GM12875 (cell line): ENCODE results near the gene SERF1B.
"Not testable (repeated sequence)": the region's sequence is repeated elsewhere in the genome, so short reads cannot be mapped to it uniquely, and the experiment has no call there.

Experiments used
- H3K4me3 ChIP-seq: one replicate; pipeline ENCODE4 v1.5.1; 2011; ENCODE audit warnings: low read depth, low read length, control low read depth

The SERF1B gene

DNA sequence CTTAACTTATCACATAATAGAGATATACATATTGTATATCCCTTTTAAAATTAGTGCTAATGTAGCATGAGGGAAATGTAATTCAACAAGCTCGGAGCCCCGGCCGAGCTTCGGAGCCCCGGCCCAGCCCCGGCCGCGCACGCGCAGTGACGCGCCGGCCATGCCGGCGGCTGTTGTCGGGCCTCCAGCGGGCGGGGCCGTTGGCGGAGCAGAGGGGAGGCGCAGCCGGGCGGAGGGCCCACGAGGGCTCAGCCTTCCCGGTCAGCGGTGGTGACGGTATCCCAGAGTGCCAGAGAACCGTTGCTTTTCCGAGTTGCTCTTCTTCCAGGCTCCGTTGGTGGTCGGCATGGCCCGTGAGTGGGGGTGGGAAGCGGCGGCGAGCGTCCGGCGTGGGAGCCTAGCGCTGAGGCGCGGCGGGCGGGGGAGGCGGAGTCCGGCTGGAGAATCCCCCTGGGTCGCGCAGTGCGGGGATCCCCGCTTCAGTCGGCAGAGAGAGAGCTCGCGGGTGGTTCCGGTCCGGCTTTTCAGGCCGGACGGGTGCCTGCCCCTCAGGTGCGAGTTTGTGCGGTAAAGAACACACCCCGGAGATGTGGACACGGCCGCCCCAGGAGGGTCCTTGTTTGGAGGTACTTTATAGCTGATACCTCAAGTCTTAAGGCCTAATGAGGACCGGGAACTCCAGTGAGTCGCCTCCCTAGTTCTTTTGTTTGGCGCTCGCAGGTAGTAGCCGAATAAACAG, at the start of gene SERF1B:
Gene SERF1B (plus strand): TSS at position 146 of the 739 bp plus-strand sequence. CDS start 201 bp downstream, at position 347.
- not testable (repeated sequence) for H3K4me3 ChIP-seq

DNA sequence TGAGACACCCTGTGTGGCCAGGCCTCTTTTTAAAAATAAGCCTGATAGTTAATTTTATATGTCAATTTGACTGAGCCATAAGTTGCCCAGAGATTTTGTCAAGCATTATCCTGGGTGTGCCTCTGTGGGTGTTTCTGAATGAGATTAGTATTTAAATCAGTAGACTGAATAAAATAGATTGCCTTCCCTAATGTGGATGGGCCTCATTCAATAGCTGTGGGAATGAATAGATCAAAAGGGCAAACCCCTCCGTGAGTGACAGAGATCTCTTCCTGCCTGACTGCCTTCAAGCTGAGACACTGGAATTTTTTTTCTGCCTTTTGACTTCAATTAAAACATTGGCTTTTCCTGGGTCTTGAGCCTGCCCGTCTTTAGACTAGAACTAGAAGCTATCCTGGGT, 33.3 kb upstream of the SERF1B start:
- H3K4me3 ChIP-seq: not testable (repeated sequence)

DNA sequence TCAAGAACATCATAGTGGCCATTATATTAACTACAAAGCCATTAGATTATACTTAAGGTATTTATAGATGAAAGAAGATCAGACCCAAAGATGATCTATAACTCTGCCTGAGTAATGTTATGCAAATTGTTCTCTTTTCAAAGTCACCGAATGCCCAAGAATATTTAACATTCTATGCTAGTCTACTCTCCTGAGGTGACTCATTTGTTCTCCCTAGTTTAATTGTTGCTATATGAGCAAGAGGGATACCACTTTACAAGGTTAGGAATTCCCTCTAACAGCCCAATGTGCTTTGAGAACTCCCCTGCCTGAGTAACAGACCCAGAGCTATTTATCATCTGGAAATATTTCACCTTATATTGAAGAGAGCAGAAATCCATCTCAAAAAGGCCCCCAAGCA, 29.5 kb upstream of the SERF1B start:
- H3K4me3 ChIP-seq: not testable (repeated sequence)

DNA sequence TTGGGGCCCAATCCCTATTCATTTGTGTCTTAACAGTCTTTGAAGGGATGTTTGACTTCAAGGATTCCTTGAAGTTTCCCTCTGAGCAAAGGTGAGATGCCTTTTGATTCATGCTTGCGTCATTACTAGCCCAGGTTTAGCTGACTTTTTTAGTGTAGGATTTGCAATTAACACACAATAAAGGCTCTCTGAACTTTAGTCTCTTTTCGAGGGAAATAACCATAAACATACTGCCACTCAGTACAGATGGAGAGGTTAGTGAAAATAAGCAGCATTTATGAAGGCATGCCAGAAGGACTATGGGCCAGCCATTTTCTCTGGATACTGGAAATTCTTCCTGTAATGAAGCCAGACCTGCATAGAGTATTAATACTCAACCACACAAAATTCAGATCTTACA, 4.4 kb upstream of the SERF1B start:
- not testable (repeated sequence) for H3K4me3 ChIP-seq

DNA sequence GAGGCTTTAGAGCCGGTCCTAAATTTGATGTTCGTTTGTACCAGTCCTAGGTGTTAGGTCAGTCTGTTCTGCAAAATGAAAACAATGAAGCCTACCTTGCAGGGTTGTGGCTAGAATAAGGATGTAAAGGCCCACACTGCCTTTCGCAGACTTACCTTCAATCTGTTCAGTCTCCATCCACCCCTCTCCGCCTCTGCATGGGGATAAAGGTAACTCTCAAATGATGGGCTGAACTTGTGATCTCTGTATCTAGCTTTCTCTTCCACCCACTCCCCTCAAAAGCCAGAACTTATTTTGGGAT, 744 bp downstream of the SERF1B start:
- H3K4me3 ChIP-seq: not testable (repeated sequence)

DNA sequence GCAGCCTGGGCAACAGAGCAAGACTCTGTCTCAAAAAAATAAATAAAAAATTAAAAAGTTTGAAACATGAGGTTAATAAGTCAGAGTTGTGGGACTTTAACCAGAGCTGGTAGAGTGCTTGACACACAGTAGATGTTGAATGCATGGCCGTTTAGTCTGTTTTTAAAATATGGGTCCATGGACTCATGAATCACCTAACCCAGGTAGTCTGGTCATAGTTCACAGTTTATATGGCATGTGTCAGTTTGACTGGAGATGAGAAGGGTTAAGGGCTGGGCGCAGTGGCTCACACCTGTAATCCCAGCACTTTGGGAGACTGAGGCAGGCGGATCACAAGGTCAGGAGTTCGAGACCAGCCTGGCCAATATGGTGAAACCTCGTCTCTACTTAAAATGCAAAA, 6.2 kb downstream of the SERF1B start:
- H3K4me3 ChIP-seq: not testable (repeated sequence)

DNA sequence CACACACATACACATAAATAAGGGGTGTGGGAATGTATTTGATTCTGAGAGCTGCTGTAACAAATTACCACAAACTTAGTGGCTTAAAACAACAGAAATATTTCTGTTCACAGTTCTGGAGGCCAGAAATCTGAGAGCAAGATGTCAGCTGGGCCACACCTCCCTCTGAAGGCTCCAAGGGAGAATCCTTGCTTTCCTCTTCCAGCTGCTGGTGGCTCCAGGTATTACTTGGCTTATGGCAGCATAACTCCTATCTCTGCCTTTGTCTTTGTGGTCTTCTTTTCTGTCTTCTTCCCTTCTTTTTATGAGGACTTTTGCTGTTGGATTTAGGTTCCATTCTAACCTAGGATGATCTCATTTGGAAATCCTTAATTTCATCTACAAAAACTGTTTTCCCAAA, 16.4 kb downstream of the SERF1B start:
- H3K4me3 ChIP-seq: not testable (repeated sequence)

DNA sequence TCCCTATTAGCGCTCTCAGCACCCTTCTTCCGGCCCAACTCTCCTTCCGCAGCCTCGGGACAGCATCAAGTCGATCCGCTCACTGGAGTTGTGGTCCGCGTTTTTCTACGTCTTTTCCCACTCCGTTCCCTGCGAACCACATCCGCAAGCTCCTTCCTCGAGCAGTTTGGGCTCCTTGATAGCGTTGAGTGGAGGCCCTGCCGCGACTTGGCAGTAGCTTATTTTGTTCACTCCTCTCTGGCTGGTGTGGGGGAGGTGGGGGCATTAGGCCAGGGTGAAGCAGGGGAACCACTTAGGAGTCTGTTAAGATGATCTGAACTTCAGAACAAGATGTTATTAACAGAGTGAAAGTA, 24.7 kb downstream of the SERF1B start:
- H3K4me3 ChIP-seq: not testable (repeated sequence)

DNA sequence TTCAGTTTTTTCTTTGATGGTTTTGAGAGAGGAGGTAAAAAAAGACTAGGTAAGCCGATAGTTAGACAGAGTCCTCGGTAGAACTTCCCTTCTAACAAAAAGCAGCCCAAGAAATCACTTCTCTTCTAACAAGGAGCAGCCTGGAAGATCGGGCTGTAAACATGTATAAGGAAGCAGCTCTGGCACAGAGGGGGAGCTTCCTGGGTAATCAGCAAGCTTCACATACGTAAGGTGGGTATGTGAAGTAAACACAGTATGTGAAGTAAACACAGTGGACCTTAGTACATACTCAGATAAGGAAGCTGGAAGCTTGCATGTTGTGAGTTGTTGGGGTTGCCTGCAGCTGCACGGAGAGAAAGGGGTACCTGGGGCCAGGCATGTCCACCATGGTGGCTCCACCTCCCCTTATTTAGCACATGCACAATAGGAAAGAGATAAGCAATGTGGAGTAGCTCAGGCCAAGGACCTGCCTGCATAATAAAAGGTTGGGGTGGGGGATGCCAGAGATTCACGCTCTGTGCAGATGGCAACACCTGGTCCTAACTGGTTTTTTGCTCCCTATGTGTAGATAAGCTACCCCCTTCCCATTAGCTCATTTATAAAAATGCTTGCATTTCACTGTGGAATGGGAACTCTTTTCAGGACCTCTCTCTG, 31.4 kb downstream of the SERF1B start:
- H3K4me3 ChIP-seq: not testable (repeated sequence)

DNA sequence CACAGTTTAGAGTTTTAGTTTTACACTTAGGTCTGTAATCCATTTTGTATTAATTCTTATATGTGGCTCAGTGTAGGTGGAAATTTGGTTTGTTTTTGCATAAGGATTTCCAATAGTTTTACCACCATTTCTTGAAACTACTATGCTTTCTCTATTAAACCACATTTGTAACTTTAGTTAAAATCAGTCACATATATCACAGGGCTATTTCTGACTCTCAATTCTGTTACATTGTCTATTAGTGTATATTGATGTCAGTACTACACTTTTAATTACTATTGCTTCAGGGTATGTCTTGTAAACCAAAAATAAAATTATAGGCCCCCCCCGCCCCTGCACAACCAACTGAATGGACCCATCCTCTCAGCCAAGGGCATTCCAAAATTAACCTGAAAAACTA, 32.1 kb downstream of the SERF1B start:
- not testable (repeated sequence) for H3K4me3 ChIP-seq

DNA sequence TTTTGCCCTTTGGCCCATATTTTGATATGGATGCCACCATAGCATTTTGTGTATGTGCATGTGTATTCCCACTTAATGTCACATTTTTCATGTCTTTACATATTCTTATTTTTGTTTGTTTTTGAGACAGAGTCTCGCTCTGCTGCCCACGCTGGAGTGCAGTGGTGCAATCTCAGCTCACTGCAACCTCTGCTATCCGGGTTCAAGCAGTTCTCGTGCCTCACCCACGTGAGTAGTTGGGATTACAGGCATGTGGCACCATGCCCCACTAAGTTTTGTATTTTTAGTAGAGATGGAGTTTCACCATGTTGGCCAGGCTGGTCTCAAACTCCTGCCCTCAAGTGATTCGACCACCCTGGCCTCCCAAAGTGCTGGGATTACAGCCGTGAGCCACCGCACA, 52.6 kb downstream of the SERF1B start:
- H3K4me3 ChIP-seq: not testable (repeated sequence)

DNA sequence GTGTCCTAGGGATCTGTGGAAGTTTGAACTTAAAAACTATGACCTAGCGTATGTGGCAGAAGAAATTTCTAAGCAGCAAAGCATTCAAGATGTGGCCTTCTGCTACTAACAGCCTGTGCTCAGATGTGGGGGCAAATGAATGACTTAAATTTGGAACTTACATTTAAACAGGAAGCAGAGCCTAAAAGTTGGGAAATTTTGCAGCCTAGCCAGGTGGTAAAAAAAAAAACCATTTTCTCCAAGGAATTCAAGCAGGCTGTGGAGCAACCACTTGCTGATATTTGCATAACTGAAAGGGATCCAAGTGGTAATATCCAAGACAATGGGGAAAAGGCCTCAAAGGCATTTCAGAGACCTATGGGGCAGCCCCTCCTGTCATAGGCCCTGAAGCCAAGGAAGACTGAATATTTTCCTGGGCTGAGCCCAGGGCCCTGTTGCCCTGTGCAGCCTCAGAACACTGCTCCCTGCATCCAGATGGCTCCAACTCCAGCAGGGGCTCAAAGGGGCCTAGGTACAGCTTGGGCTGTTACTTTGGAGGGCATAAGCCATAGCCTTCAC, 63.9 kb downstream of the SERF1B start:
- not testable (repeated sequence) for H3K4me3 ChIP-seq

DNA sequence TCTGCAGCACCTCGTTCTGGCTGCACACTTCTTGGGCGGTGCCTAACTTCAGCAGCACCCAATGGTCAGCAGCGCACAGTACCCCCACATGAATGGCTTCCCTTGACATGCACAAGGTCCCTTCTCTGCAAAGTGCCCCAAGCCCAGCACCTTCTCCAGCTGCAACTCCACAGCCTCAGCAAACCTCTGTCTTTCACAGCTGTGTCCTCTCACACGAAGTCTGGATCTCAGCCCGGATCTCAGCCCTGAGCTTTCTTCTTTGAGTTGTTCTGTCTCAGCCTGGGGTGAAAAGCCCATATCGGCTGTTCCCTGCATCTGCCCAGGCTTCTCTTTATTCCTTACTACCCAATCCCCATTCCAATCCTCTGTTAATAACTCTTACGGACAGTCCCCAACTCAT, 66.7 kb downstream of the SERF1B start:
- not testable (repeated sequence) for H3K4me3 ChIP-seq
